ENCODE measurements around the gene FOLR3.

- TF ChIP-seq CTCF (conservative IDR thresholded peaks at IDR 0.05; ENCODE audit: low read length) (no peak), EZH2phosphoT487 (IDR thresholded peaks at IDR 0.05; ENCODE audit: borderline replicate concordance) (no peak)
Observed at GRCh38 chr11:72154816-72155215, 19.3 kb downstream of the FOLR3 start.

Data from Loucy (cell line).